Panc1 (cell line): ENCODE results near the gene ABLIM2. TPM values are rescaled to one million over a fixed set of nuclear protein-coding genes. Genes with fewer than 3 reads are reported as not detected.

ENCODE experiments used
- ATAC-seq: fragments of 200-7000 bp; cut with Tn5 transposase; 2 replicates; pipeline ENCODE4 v1.9.1; 2020; ENCODE audit warnings: mild to moderate bottlenecking, moderate library complexity
- BruUV-seq: library from RNA; stranded (reverse); fragments of 400-500 nt; replicated peaks from 2 replicates; lab custom pipeline; 2021; lab: Mats Ljungman, UMichigan
- CTCF ChIA-PET: fragments of 300-600 bp; sonication (Branson Sonifier 250); formaldehyde crosslinking; loops from one replicate; lab custom pipeline; 2022; ENCODE audit warnings: antibody characterized with exemption; lab: Charles Lee
- POLR2A ChIA-PET: fragments of 300-600 bp; sonication (Branson Sonifier 250); formaldehyde crosslinking; loops from one replicate; lab custom pipeline; 2022; ENCODE audit warnings: antibody characterized with exemption; lab: Charles Lee
- DNase-seq: peaks from one replicate; pipeline ENCODE4 v3.0.0-alpha.2; 2010; ENCODE audit warnings: low read depth, low spot score
- H3K27ac ChIP-seq: 2 replicates; pipeline ENCODE4 v1.5.1; 2011; ENCODE audit warnings: mild to moderate bottlenecking, low read length, inconsistent platforms
- H3K27me3 ChIP-seq: fragments of 200-500 bp; sonication (Bioruptor generic); 2 replicates; pipeline ENCODE4 v1.6.0; 2014; ENCODE audit warnings: low read length, inconsistent platforms; ENCODE audit not compliant: control insufficient read depth, insufficient read depth
- H3K36me3 ChIP-seq: fragments of 200-500 bp; sonication (Bioruptor generic); 2 replicates; pipeline ENCODE4 v1.5.1; 2014; ENCODE audit warnings: inconsistent platforms, mild to moderate bottlenecking, low read length, moderate library complexity; ENCODE audit not compliant: control insufficient read depth, insufficient read depth
- H3K4me1 ChIP-seq: 2 replicates; pipeline ENCODE4 v1.5.1; 2011; ENCODE audit warnings: inconsistent platforms, mild to moderate bottlenecking, low read length, moderate library complexity; ENCODE audit not compliant: control insufficient read depth, insufficient read depth
- H3K4me3 ChIP-seq, 2 experiments: 2 replicates each; pipeline ENCODE4 v1.5.1; 2011 to 2012; ENCODE audit warnings: low read depth in 2 of 2, low read length in 2 of 2, mild to moderate bottlenecking in 2 of 2, inconsistent platforms in 1 of 2, moderate library complexity in 1 of 2
- H3K9me3 ChIP-seq: fragments of 200-500 bp; sonication (Bioruptor generic); 2 replicates; pipeline ENCODE4 v1.5.1; 2014; ENCODE audit warnings: low read depth, mild to moderate bottlenecking, inconsistent platforms, low read length, moderate library complexity; ENCODE audit not compliant: control insufficient read depth, insufficient read depth
- CTCF ChIP-seq: fragments of 450-650 bp; IDR thresholded peaks from 2 replicates; pipeline ENCODE4 v1.5.1; 2017; ENCODE audit warnings: mild to moderate bottlenecking
- POLR2AphosphoS5 ChIP-seq: IDR thresholded peaks from 2 replicates; pipeline ENCODE4 v1.6.1; 2012; ENCODE audit warnings: mild to moderate bottlenecking, low read depth, low read length, moderate library complexity
- REST ChIP-seq, 2 experiments: IDR thresholded peaks; 2 replicates each; pipeline ENCODE4 v1.6.1; 2011 to 2012; ENCODE audit warnings: low read depth in 2 of 2, control low read depth in 1 of 2, low read length in 1 of 2, mild to moderate bottlenecking in 1 of 2, moderate library complexity in 1 of 2; ENCODE audit not compliant: insufficient read depth in 1 of 2
- SIN3A ChIP-seq: IDR thresholded peaks from 2 replicates; pipeline ENCODE4 v1.6.1; 2012; ENCODE audit warnings: low read depth, mild to moderate bottlenecking, low read length, moderate library complexity, borderline replicate concordance; ENCODE audit not compliant: insufficient read depth
- TCF7L2 ChIP-seq: IDR thresholded peaks from 2 replicates; pipeline ENCODE4 v1.6.1; 2011; ENCODE audit warnings: mild to moderate bottlenecking, low read depth, low read length, inconsistent platforms
- in situ Hi-C: cut with HindIII; loops from 2 replicates; pipeline ENCODE4 v1.10.0; 2016; ENCODE audit warnings: low sequenced_read_pairs, low pct_unique_long_range_greater_than_20kb
- intact Hi-C: fragments of 100-400 bp; cut with micrococcal nuclease; formaldehyde crosslinking; loops from one replicate; pipeline ENCODE4 v1.10.0; 2022; ENCODE audit not compliant: unreplicated experiment
- total RNA-seq: library from RNA; stranded (reverse); gene quantifications from one replicate; pipeline ENCODE4 v1.2.1, GENCODE V29; 2021; ENCODE audit not compliant: unreplicated experiment

Gene ABLIM2
- total RNA-seq, 1 experiment from 2014 or later, result 0.64 TPM

DNA sequence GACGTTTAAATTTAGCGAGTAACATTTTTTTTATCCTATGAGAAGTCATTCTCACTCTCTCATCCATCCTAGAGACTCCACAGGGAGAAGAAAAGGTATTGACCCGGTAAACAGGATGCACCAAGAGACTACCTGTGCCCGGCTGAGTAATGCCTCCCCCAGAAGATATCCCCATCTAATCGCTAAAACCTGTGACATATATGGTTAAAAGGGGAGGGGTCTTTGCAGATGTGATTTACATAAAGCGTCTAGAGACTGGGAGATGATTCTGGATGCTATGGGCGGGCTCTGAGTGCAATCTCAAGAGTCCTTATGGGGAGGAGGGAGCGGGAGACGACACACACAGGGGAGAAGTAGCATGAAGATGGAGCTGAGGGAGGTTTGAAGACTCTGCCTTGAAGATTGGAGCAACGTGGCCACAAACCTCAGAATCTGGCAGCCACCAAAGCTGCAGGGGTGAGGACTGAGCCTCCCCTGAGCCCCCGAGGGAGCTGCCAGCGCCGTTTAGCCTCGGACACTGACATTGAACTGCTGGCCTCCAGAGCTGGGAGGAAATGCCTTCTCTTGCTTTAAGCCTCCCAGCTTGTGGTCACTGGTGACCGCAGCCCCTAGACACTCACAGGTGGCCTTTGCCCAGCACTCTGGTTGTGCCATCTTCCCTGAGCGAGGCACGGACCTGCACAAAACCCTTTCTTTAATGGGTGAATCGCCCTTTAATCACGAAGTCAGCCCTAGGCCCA is 11.2 kb downstream of the ABLIM2 start:
- ChIA-PET CTCF (interaction anchor here (0.6 kb wide), 1 partner anchor 398 kb away, joined by 3 read pairs; no protein-coding TSS in a partner anchor), POLR2A (no interaction called here)
- H3K27me3 ChIP-seq, result no peaks in the 10 kb centered on the region
- H3K4me1 ChIP-seq, result no peaks in the 10 kb centered on the region
- in situ Hi-C loops, result no loop called here
- BruUV-seq, result no TSS peak
- no peak overlapping the region for H3K27ac ChIP-seq
- no peak overlapping the region for H3K4me3 ChIP-seq
- no peak for DNase-seq
- no peaks in the 10 kb centered on the region for H3K9me3 ChIP-seq
- no peaks in the 10 kb centered on the region for H3K36me3 ChIP-seq
- TF ChIP-seq POLR2AphosphoS5 (no peak), CTCF (no peak), REST (IDR thresholded peaks at IDR 0.05; ENCODE audit: insufficient read depth in 1 of 2, low read depth in 2 of 2, low read length in 1 of 2) (no peak), SIN3A (no peak)
- intact Hi-C loops, result no loop called here
- no peak for ATAC-seq

DNA sequence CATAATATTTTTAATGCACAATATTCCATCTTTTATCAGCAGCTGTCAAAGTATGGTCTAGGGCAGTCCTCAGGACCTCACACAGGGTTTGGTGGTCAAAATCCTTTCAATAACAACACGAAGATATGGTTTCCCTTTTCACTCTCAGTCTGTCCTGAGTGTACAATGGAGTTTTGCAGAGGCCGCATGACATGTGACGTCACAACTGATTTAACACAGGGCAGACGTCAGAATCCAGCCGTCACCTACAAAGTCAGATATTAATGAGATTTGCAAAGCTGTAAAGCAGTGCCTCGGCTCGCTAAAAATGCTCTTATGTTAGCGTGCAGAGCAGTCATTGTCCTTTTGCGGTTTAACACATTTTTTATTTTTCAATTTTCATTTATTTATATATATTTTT is 12.5 kb downstream of the ABLIM2 start:
- ChIA-PET POLR2A (no interaction called here), CTCF (no interaction called here)
- ATAC-seq, result no peak
- no peak for TF ChIP-seq REST (IDR thresholded peaks at IDR 0.05; ENCODE audit: insufficient read depth in 1 of 2, low read depth in 2 of 2, low read length in 1 of 2)
- no peak for TF ChIP-seq SIN3A
- TF ChIP-seq TCF7L2, result no peak
- TF ChIP-seq POLR2AphosphoS5, result no peak
- TF ChIP-seq CTCF, result no peak
- no TSS peak for BruUV-seq
- no peaks in the 10 kb centered on the region for H3K9me3 ChIP-seq
- in situ Hi-C loops, result no loop called here
- no peak overlapping the region for H3K27ac ChIP-seq
- no peaks in the 10 kb centered on the region for H3K36me3 ChIP-seq
- no peak overlapping the region for H3K4me3 ChIP-seq
- no peak for DNase-seq
- intact Hi-C loops, result no loop called here
- no peaks in the 10 kb centered on the region for H3K27me3 ChIP-seq
- no peaks in the 10 kb centered on the region for H3K4me1 ChIP-seq
